DLD1 (cell line): ENCODE measurements around the gene ATF6.

Experiments used
- in situ Hi-C: cut with HindIII; loops from 2 replicates; pipeline ENCODE4 v1.10.0; 2017; ENCODE audit warnings: low sequenced_read_pairs

ATF6 gene

DNA sequence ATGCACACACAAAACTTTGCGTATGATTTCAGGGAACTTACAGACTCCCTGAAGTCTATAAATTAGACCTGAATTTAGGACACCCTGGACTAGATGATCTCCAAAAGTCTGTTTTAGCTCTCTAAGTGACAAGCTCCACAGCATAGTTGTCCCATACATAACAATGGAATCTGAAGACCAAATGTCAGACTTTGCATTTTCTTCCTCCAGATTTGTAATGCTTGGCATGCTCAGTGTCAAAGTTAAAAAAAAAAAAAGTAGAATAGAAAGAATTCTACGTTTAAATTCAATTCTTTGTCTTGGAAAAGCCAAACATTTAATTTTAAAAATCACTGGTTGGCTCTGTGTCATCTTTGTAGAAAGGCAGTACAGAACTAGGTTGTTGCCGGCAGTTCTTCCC lies 190.8 kb downstream of the ATF6 start:
- in situ Hi-C loops, result no loop called here

DNA sequence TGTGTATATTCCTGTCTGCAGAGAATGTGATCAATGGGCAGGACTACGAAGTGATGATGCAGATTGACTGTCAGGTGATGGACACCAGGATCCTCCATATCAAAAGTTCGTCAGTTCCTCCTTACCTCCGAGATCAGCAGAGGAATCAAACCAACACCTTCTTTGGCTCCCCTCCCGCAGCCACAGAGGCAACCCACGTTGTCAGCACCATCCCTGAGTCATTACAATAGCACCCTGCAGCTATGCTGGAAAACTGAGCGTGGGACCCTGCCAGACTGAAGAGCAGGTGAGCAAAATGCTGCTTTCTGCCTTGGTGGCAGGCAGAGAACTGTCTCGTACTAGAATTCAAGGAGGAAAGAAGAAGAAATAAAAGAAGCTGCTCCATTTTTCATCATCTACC lies 192.3 kb downstream of the ATF6 start:
- in situ Hi-C loops, result no loop called here

- in situ Hi-C loops, result no loop called here
These were observed 196.2 kb downstream of the ATF6 start for GRCh38 chr1:161962091-161962887.

DNA sequence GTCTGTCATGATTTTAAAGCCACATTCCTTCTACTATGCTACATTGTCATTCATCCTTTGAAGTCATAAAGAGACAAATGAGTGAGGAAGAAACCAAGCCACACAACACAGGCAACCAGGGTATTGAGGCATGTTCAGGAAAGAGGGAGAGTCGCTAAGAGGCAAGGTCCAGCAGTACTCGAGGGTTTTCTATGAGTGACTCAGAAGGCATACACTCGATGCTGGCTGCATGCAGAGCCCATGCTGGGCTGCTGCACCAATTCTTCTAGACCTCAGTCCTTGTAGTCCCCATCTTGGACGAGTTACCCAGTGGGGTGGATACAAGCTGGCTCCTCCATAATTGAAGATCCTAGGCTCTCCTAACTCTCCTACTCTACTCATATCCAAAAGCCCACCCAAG lies 199.9 kb downstream of the ATF6 start:
- in situ Hi-C loops, result no loop called here

GRCh38 chr1:161970036-161970435 lies 203.9 kb downstream of the ATF6 start:
- in situ Hi-C loops, result no loop called here

GRCh38 chr1:161970633-161971032 lies 204.5 kb downstream of the ATF6 start:
- in situ Hi-C loops, result no loop called here

- in situ Hi-C loops, result no loop called here
These were observed 206.7 kb downstream of the ATF6 start for GRCh38 chr1:161972828-161973227.

DNA sequence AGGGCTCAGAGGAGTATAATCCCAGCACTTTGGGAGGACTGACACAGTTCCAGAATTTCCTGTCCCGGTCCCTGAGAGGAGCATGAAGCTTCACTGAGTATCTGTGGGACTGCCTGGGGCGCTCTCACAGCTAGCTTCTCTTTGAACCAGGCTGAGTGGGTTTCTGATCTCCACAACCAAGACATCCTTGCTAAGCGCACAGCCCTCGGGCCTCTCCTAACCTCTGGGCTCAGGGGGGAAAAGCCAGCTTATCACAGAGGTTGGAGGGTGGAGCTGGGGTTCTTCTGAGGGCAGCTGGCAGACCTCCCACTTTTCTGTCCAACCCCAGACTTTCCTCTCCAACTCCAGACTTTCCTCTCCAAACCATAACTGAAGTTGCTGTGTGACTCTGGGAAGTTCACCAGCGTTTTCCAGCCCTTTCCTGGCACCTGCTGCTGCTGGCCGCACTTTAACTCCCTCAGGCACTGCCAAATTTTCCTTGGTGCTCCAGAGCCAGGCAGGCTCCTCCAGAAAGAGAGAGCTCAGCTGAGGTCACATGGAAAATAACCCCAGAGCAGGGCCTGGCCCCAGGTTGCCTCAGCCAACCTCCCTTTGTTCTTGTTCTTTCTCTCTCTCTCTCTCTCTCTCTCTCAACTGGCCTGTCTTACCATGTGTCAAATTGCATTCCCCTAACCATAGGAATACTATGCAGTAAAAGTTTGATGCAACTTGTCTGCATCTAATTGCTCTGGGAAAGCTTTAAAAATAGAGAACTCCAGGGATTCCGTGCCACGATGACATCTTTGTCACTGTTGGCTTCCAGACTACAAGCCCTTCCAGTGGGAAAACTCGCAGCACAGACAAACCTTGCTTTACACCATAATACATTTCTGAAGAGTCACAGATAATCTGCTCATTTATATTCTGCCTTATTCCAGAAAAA lies 208.1 kb downstream of the ATF6 start:
- in situ Hi-C loops, result no loop called here

DNA sequence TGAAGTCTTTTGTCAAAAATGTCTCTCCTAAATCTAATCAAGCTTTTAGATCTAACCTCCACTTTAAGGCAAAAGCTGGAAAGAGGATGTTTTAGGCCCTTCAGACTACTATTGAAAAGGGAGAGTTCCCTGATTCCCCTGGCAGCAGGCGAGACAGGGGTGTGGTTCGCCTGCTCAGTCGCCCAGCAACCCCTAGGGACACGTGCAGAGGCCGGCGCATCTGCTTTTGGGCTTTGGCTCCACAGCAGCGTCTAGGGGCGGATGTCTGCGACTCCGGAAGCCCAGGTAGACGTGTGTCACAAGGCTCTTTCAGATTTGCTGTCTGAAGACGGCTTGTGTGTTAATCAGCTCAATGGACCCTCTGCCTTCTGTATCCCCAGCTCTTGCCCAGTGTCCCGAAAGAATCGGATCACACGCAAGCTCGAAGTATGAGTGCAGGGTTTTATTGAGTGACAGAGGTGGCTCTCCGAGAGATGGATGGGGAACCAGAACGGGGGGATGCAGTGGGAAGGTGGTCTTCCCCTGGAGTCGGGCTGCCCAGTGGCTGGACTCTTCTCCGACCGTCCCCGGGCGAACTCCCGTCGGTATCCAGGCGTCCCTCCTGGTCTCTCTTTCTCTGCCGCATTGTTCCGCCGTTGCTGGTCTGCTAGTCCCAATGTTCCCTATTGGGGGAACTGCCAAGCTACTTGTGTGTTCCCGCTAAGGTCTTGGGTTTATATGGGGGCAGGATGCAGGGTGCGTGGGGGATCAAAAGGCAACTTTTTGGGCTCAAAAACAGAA lies 212.1 kb downstream of the ATF6 start:
- in situ Hi-C loops, result no loop called here

DNA sequence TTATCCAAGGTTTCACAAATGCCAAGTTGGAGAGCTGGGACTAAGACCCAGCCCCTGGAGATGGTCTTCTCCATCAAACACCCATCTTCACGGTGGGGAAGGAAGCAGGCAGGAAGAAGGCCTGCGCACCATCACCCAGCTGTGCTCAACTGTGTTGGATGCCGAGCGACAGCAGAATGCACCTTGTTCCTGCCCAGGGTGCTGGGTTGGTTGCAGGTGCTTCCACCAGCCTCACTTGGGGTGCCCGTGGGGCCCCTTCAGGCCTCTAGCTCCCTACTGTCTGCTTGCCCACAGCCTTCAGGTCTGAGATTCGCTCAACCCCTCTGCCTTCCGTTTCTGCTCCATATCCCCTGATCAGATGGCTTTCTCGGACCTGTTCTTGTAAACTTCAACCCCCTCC lies 215.0 kb downstream of the ATF6 start:
- in situ Hi-C loops, result no loop called here

GRCh38 chr1:161981735-161982506 lies 215.8 kb downstream of the ATF6 start:
- in situ Hi-C loops, result no loop called here

DNA sequence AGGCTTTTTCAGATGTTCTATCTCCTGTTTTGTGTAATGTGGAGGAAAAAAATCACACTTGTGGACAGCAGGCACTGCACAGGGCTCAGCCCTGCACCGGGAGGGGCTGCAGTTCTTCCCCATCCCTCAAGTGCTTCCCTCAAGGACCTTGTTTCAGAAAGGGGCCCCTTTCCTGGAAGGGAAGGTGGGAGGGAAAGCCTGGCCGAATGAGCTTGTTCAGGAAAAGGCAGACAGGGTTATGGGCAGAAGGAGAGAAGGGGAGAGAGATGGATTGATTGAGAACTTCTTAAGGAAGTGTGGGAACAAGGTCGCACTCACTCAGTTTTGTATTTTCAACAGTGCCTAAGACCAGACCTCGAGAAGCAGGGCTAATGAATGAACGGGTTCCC lies 216.4 kb downstream of the ATF6 start:
- in situ Hi-C loops, result no loop called here

DNA sequence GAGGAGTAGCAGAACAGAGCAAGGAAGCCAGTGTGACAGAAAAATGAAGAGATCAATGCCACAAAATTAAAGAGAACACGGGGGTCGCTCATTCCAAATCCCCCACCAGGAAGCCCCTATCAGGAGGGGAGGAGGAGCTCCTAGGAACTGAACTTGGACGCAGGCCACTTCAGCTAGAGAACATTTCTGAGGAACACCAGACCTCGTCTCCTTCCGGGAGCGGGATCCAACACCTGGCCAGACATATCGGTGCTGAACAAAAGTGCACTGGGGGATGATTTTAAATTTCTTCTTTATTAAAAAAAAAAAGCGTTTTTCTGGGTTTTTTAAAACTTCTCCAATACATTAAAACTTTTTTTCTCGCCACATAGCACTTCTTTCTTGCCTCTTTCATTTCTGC lies 216.8 kb downstream of the ATF6 start:
- in situ Hi-C loops, result no loop called here

- in situ Hi-C loops, result no loop called here
These were observed 217.6 kb downstream of the ATF6 start for GRCh38 chr1:161983725-161984124.

DNA sequence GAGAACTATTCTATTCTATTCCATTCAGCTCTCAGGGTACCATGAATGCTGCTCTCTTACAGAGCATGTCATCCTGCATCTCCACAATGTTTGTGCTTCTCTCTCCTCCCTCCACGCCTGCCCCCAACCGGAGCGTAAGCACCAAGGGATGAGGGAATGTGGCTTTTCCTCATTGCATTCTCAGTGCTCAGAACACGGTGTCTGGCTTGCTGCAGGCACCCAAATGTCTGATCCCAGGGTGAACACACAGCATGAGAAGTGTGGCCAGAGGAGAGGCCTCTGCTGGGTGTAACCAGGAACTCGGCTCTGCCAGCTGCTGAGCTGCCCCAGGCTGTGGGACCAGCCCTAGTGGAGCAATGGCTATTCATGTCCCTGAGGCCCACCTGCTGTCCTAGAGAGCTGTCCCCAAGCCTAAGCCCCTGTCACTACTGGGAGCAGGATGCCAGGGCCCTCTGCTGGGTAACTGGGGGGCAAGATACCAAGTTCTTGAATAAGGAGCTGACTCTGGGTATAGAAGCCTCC lies 219.2 kb downstream of the ATF6 start:
- in situ Hi-C loops, result no loop called here

DNA sequence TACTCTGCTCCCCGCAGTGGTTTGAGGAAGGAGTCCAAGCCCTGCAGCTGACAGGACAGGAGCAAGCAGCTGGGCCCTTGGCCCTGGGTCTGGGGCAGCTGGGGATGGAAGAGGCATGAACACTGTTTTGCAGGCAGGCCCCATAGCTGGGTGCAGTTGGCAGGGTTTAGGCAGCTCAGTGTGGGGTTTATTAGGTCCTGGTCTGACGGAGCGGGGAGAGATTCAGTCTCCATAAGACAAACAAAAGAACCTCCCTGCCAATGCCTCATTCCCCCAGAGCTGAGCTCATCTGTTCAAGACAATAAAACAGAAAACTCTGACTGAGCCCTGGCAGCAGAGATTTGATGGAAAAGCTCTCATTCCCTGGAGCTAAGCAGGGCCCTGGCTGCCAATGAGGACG lies 220.2 kb downstream of the ATF6 start:
- in situ Hi-C loops, result no loop called here

DNA sequence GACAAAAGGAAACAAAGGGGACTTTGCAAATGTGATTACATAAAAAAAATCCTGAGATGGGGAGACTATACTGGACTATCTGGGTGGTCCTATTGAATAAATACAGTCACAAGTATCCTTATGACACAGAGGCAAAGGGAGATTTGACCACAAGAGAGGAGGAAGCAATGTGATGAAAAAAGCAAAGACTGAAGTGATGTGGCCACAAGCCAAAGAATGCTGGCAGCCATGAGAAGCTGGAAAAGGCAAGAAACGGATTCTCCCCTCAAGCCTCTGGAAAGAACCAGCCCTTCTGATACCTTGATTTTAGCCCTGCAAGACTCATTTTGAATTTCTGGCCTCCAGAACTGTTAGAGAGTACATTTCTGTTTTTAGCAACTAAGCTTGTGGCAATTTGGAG lies 221.2 kb downstream of the ATF6 start:
- in situ Hi-C loops, result no loop called here

- in situ Hi-C loops, result no loop called here
These were observed 221.8 kb downstream of the ATF6 start for GRCh38 chr1:161987872-161988271.

- in situ Hi-C loops, result no loop called here
These were observed 222.3 kb downstream of the ATF6 start for GRCh38 chr1:161988413-161988812.

DNA sequence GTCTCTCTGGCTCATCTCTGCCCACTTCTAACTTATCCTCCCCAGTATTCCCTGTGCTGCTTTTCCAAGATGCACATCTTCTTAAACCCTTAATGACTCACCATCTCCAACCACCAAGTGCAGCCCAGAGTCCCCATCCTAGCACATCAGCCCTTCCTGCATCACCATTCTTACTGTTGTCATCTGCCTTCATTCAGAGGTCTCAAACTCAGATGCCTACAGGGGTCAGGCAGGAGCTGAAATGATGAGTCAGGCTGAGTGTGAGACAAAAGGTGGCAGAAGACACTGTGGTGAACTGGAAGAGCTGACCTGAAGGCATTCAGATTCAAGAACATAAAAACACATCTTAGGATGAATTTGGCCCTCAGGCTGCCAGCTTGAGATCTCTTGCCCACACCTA lies 223.0 kb downstream of the ATF6 start:
- in situ Hi-C loops, result no loop called here
